K562 (cell line): ENCODE data around the gene UTS2R. TPM values are rescaled to one million over a fixed set of nuclear protein-coding genes. Genes with fewer than 3 reads are reported as not detected.
A peak's percentile ranks its signal among the peaks of the same experiment; 100 is the strongest.

ENCODE experiments used
- ATF7 ChIP-seq: fragments of 450-650 bp; IDR thresholded peaks from 2 replicates; pipeline ENCODE4 v1.7.1; 2014; ENCODE audit warnings: mild to moderate bottlenecking, moderate library complexity
- EZH2 ChIP-seq: IDR thresholded peaks from 2 replicates; pipeline ENCODE4 v1.6.1; 2012; ENCODE audit warnings: low read depth, mild to moderate bottlenecking, inconsistent platforms, low read length, borderline replicate concordance
- IRF9 ChIP-seq: fragments of 450-650 bp; IDR thresholded peaks from 2 replicates; pipeline ENCODE4 v1.6.1; 2016; ENCODE audit warnings: missing biosample characterization, missing genetic modification characterization
- MBD1 ChIP-seq: fragments of 250-450 bp; sonication (Bioruptor Pico); IDR thresholded peaks from 2 replicates; pipeline ENCODE4 v1.8.0; 2022; ENCODE audit warnings: inconsistent platforms
- MED1 ChIP-seq: sonication (generic); formaldehyde crosslinking; IDR thresholded peaks from 2 replicates; pipeline ENCODE4 v1.8.1; 2023; ENCODE audit warnings: missing genetic modification reagents, borderline replicate concordance
- RBFOX2 ChIP-seq: fragments of 200-400 bp; formaldehyde crosslinking; IDR thresholded peaks from 2 replicates; pipeline ENCODE4 v1.6.1; 2017; ENCODE audit warnings: low read depth, mild to moderate bottlenecking, low read length, moderate library complexity
- SPI1 ChIP-seq: IDR thresholded peaks from 2 replicates; pipeline ENCODE4 v1.6.1; 2011; ENCODE audit warnings: low read depth, low read length, control low read depth, borderline replicate concordance
- TAF15 ChIP-seq: fragments of 200-400 bp; formaldehyde crosslinking; IDR thresholded peaks from 2 replicates; pipeline ENCODE4 v1.6.1; 2017; ENCODE audit warnings: mild to moderate bottlenecking, low read depth, low read length, moderate library complexity
- TBP ChIP-seq: optimal IDR thresholded peaks from 2 replicates; pipeline ENCODE3; 2011; ENCODE audit warnings: low read depth, low read length, improper control_type of control experiment
- TCF3 ChIP-seq: sonication (generic); formaldehyde crosslinking; IDR thresholded peaks from 2 replicates; pipeline ENCODE4 v1.4.0; 2020; ENCODE audit warnings: mild to moderate bottlenecking, missing genetic modification reagents
- YBX1 ChIP-seq: fragments of 450-650 bp; IDR thresholded peaks from 2 replicates; pipeline ENCODE4 v1.7.1; 2016; ENCODE audit warnings: mild to moderate bottlenecking
- ZBTB1 ChIP-seq: sonication (generic); formaldehyde crosslinking; IDR thresholded peaks from 2 replicates; pipeline ENCODE4 v1.8.1; 2023; ENCODE audit warnings: missing genetic modification reagents, low read depth, mild to moderate bottlenecking, borderline replicate concordance
- ZKSCAN3 ChIP-seq: fragments of 250-450 bp; sonication (Bioruptor Pico); IDR thresholded peaks from 2 replicates; pipeline ENCODE4 v1.4.0; 2020
- ZNF717 ChIP-seq: fragments of 250-450 bp; sonication (Bioruptor Pico); IDR thresholded peaks from 2 replicates; pipeline ENCODE4 v1.5.0; 2021
- ZNF764 ChIP-seq: fragments of 250-450 bp; sonication (Bioruptor Pico); IDR thresholded peaks from 2 replicates; pipeline ENCODE4 v1.4.0; 2020; ENCODE audit warnings: low read depth, mild to moderate bottlenecking, moderate library complexity
- polyA plus RNA-seq, 8 experiments: library from polyadenylated mRNA; depleted of rRNA in 4 of 8; stranded (reverse) in 5 of 8; unstranded in 3 of 8; fragments of >200 nt; fragmentation: Nextera tagmentation in 2 of 8; fragmentation: Illumina TruSeq in 1 of 8; extraction: Ambion mirVana in 2 of 8; extraction: Trizol in 1 of 8; gene quantifications; 2 replicates each; pipeline versions ENCODE4 v1.2.1 to v1.2.3, GENCODE V29; 2011 to 2014; ENCODE audit warnings: inconsistent platforms in 1 of 8, missing spikeins in 1 of 8
- total RNA-seq, 7 experiments: library from RNA; depleted of rRNA in 6 of 7; stranded (reverse); fragments of >200 nt in 6 of 7; fragmentation: Illumina TruSeq in 2 of 7; extraction: Trizol in 2 of 7; gene quantifications; 2 replicates each; pipeline versions ENCODE4 v1.2.1 to v1.2.3, GENCODE V29; 2011 to 2021; ENCODE audit warnings: low replicate concordance in 1 of 7
- TF ChIP-seq, protein P1 (sequence below): sonication (generic); formaldehyde crosslinking; IDR thresholded peaks from 2 replicates; pipeline ENCODE4 v1.8.1; 2023; ENCODE audit warnings: missing genetic modification reagents, mild to moderate bottlenecking, borderline replicate concordance
- TF ChIP-seq, protein P2 (sequence below): fragments of 450-650 bp; IDR thresholded peaks from 2 replicates; pipeline ENCODE4 v1.7.1; 2018; ENCODE audit warnings: mild to moderate bottlenecking, low read depth; ENCODE audit not compliant: partially characterized antibody

The UTS2R gene
- total and polyA plus RNA-seq, 9 of the 15 experiments (the other 6 are each of a cell fraction or from before 2014, with no cell fraction given), result 0.22 TPM; not detected in 8

DNA sequence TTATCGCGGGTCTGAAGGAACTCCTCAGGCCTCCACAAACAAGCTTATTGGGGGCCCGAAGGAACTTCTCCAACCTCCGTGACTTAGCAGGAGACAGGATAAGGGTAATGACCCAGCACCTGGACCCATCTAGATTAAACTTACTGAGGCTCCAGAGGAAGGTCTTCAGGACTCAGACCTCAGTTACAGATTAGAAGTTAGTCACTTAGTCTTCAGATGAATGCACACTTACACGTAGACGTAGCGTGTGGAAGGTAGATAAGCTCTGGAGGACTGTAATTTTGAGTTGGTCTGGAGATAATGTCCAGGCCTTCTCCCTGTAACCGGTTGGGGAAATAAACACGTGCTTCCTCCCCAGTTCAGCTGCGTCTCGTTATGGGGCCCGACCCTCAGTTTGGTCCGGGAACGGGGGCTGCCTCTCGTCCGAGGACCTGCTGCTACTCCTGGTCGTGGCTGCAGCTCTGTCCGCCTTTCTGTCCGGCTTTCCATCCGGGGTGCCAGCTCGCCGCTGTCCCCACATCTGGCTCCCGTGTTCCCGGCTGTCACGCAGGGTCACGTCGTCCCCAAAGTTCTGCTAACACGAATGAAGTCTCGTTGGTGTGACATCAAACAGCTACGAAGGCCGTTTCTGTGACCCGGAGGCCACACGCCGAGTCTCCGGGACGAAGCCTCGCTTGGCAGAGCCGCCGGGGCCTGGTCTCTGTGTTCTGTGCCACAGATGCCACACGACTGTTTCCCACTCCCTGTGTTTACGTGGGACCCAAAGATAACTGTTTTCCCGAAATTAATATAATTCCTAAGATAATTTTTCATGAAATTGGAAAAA lies 26.2 kb upstream of the UTS2R start (continued):
- TF ChIP-seq IRF9 (tag) (peak; percentile 61; the same call in 1 of the 2 replicates), ZNF717 (CRISPR knock-in tag) (no peak), EZH2 (no peak), TAF15 (no peak), TCF3 (CRISPR knock-in tag) (peak; percentile 98), ZKSCAN3 (CRISPR knock-in tag) (no peak), ATF7 (peak; percentile 72), TBP (peak; percentile 43), MED1 (CRISPR knock-in tag) (0 out of 2 replicates have a peak, but pooled peaks have one; percentile 71), SPI1 (no peak), RBFOX2 (peak; percentile 78), YBX1 (no peak), MBD1 (peak; percentile 44), ZBTB1 (CRISPR knock-in tag) (no peak), ZNF764 (CRISPR knock-in tag) (no peak)
- TF ChIP-seq, protein P1, sequence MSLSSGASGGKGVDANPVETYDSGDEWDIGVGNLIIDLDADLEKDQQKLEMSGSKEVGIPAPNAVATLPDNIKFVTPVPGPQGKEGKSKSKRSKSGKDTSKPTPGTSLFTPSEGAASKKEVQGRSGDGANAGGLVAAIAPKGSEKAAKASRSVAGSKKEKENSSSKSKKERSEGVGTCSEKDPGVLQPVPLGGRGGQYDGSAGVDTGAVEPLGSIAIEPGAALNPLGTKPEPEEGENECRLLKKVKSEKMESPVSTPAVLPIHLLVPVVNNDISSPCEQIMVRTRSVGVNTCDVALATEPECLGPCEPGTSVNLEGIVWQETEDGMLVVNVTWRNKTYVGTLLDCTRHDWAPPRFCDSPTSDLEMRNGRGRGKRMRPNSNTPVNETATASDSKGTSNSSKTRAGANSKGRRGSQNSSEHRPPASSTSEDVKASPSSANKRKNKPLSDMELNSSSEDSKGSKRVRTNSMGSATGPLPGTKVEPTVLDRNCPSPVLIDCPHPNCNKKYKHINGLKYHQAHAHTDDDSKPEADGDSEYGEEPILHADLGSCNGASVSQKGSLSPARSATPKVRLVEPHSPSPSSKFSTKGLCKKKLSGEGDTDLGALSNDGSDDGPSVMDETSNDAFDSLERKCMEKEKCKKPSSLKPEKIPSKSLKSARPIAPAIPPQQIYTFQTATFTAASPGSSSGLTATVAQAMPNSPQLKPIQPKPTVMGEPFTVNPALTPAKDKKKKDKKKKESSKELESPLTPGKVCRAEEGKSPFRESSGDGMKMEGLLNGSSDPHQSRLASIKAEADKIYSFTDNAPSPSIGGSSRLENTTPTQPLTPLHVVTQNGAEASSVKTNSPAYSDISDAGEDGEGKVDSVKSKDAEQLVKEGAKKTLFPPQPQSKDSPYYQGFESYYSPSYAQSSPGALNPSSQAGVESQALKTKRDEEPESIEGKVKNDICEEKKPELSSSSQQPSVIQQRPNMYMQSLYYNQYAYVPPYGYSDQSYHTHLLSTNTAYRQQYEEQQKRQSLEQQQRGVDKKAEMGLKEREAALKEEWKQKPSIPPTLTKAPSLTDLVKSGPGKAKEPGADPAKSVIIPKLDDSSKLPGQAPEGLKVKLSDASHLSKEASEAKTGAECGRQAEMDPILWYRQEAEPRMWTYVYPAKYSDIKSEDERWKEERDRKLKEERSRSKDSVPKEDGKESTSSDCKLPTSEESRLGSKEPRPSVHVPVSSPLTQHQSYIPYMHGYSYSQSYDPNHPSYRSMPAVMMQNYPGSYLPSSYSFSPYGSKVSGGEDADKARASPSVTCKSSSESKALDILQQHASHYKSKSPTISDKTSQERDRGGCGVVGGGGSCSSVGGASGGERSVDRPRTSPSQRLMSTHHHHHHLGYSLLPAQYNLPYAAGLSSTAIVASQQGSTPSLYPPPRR (CRISPR knock-in tag), result no peak
- TF ChIP-seq, protein P2, sequence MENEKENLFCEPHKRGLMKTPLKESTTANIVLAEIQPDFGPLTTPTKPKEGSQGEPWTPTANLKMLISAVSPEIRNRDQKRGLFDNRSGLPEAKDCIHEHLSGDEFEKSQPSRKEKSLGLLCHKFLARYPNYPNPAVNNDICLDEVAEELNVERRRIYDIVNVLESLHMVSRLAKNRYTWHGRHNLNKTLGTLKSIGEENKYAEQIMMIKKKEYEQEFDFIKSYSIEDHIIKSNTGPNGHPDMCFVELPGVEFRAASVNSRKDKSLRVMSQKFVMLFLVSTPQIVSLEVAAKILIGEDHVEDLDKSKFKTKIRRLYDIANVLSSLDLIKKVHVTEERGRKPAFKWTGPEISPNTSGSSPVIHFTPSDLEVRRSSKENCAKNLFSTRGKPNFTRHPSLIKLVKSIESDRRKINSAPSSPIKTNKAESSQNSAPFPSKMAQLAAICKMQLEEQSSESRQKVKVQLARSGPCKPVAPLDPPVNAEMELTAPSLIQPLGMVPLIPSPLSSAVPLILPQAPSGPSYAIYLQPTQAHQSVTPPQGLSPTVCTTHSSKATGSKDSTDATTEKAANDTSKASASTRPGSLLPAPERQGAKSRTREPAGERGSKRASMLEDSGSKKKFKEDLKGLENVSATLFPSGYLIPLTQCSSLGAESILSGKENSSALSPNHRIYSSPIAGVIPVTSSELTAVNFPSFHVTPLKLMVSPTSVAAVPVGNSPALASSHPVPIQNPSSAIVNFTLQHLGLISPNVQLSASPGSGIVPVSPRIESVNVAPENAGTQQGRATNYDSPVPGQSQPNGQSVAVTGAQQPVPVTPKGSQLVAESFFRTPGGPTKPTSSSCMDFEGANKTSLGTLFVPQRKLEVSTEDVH, result peak; percentile 26
